GM18505 (cell line): Measurements from ENCODE around the gene ITFG1.
"Not testable (repeated sequence)": the region's sequence is repeated elsewhere in the genome, so short reads cannot be mapped to it uniquely, and the experiment has no call there.

ENCODE experiments used
- ATAC-seq: cut with Tn5 transposase; IDR thresholded peaks from one replicate; pipeline ENCODE4 v1.9.1; 2021; ENCODE audit not compliant: unreplicated experiment
- POLR2A ChIP-seq: IDR thresholded peaks from 4 replicates; pipeline ENCODE4 v1.6.1; 2011; ENCODE audit warnings: borderline replicate concordance; ENCODE audit not compliant: insufficient read depth, insufficient read length; ENCODE audit errors: extremely low read depth

Gene ITFG1

GRCh38 chr16:47483616-47484015 lies 22.8 kb upstream of the ITFG1 start:
- TF ChIP-seq POLR2A: no peak
- no peak for ATAC-seq

- ATAC-seq: no peak
- TF ChIP-seq POLR2A: no peak
These were observed 21.0 kb upstream of the ITFG1 start for GRCh38 chr16:47481698-47482374.

DNA sequence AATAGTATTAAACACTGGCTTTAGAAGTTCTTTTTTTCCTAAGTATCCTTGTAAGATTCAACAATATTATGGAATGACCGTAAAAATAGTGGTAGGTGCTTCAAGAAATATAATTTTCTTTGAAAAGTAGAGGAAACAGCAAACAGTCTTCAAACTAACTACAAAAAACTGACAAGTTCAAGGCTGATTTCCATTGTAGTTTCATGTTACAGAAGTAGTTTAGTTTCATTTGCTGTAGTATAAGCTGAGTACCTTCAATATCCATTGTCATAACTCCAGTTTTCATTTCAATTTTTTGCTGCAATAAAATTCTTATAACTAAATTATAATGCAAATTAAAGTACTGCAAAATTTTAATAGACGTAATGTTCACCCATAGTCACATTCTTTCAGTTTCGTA lies 19.5 kb upstream of the ITFG1 start:
- no peak for TF ChIP-seq POLR2A
- no peak for ATAC-seq

- no peak for ATAC-seq
- no peak for TF ChIP-seq POLR2A
These were observed 16.8 kb upstream of the ITFG1 start for GRCh38 chr16:47477679-47478078.

DNA sequence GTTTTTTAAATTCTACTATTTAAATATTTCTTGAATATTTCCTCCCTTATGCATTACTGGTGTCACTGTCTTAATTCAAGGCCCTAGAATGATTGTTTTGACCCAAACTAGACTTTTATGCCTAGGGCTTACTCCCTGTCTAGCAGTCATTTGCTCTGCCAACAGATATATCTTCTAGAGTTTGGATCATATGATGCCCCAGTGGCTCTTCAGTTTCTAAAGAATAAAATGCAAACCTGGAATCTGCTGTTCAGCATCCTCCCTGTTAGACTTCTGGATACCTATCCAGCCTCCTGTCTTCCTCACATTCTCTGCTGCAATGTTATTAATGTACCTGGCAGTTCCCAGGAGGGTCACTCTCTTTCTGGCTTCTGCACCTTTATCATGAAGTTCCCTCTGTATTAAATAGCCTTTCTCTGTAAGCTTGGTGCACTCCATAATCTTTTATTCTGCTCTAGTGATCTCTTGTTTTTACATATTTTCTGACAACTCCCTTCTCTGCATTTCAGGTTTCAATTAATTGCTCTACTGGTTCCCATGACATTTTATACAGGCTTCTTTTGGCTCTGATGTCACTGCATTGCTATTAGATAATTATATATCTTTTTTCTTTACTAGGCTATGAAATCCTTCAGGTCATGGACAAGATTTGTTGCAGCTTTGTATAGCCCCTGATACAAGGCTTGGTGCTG lies 15.9 kb upstream of the ITFG1 start:
- TF ChIP-seq POLR2A: no peak
- ATAC-seq: no peak

- ATAC-seq: no peak
These were observed 14.9 kb upstream of the ITFG1 start for GRCh38 chr16:47475786-47476185.

GRCh38 chr16:47473792-47474191 lies 12.9 kb upstream of the ITFG1 start:
- ATAC-seq: no peak
- TF ChIP-seq POLR2A: no peak

More at GRCh38 chr16:47475786-47476185, 14.9 kb upstream of the ITFG1 start:
- TF ChIP-seq POLR2A: no peak

GRCh38 chr16:47473004-47473403 lies 12.1 kb upstream of the ITFG1 start:
- not testable (repeated sequence) for ATAC-seq

- ATAC-seq: no peak
- no peak for TF ChIP-seq POLR2A
These were observed 9.9 kb upstream of the ITFG1 start for GRCh38 chr16:47470810-47471209.

- TF ChIP-seq POLR2A: no peak
- ATAC-seq: no peak
These were observed 9.3 kb upstream of the ITFG1 start for GRCh38 chr16:47470211-47470610.

GRCh38 chr16:47469227-47469626 lies 8.4 kb upstream of the ITFG1 start:
- ATAC-seq: no peak
- TF ChIP-seq POLR2A: no peak

DNA sequence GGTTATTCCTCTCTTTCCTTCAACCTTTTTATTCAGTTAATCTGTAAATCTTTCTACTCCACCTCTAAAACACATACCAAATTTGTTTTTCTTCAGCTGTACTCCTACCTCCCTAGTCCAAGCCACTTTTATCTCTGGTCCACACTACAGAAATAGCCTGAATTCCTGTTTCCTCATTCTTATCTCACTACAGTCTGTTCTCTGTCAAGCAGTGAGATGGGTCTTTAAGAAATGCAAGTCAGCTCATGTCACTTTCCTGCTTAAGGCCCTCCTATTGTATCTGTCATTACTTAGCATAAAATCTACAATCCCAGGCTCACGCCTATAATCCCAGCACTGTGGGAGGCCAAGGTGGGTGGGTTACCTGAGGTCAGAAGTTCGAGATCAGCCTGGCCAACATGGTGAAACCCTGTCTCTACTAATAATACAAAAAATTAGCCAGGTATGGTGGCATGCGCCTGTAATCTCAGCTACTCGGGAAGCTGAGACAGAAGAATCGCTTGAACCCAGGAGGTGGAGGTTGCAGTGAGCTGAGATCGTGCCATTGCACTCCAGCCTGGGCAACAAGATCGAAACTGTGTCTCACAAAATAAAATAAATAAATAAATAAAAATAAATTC lies 7.3 kb upstream of the ITFG1 start:
- ATAC-seq: not testable (repeated sequence)

DNA sequence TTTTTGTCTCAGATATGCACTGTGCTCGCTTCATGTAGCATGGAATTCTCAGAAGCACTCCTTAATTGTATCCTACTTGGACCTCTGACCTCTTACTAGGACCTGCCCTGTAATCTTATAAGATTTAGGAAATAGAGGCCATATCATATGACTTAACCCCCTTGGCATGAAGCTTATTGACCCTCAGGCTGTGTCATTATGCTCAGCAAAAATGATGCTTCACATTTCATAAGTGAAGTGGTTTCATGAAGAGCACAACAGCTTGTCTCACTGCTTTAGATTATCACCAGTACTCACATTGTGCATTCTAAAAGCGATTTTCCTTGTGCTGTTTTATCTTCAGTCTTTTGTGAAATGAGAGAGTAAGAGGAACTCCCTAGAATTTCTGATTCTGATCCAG lies 6.6 kb upstream of the ITFG1 start:
- ATAC-seq: no peak
- TF ChIP-seq POLR2A: no peak

DNA sequence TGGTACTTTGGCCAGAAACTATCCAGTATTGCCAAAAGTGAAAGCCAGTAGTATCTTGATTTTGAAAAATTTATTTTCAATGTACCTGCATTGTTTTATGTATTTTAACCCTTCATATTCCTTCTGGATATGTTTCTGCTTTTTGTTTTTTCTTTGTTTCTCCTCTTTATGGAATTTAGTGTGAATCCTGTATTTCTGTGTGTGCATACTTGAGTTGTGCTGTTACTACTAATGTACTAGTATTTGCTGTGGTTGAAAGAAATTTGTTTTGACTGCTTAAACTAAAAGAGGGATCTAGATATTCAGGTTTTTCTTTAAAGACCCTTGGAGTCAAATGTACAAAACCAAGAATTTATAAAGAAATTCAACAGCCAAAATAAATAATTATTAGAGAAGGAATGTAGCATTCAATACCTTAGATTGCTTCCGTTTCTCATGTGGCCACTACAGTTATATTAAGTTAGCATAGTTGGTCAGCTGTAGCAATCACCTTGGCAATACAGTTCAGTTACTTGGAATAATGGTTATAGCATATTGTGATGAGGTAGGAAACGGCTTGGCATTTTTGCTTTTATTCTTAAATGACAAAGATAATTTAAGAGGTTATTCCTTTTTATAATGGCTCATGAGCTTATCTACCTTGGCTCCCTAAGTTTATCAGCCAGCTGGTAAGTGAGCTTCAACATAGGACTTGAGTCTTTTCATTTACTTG lies 5.2 kb upstream of the ITFG1 start:
- TF ChIP-seq POLR2A: no peak
- ATAC-seq: no peak
